HCT116 (cell line): Measurements from ENCODE around the gene ATP5PD. TPM values are rescaled to one million over a fixed set of nuclear protein-coding genes. Genes with fewer than 3 reads are reported as not detected.
"Not testable (repeated sequence)": the region's sequence is repeated elsewhere in the genome, so short reads cannot be mapped to it uniquely, and the experiment has no call there.

Experiments used
- ATAC-seq: fragments of 200-7000 bp; cut with Tn5 transposase; 2 replicates; pipeline ENCODE4 v1.9.1; 2020; ENCODE audit warnings: mild to moderate bottlenecking, moderate library complexity
- BruUV-seq: library from RNA; stranded (reverse); fragments of 400-500 nt; replicated peaks from 2 replicates; lab custom pipeline; 2021; lab: Mats Ljungman, UMichigan
- CTCF ChIA-PET: fragments of 300-600 bp; sonication (Branson Sonifier 250); formaldehyde crosslinking; loops from one replicate; lab custom pipeline; 2021; ENCODE audit warnings: antibody characterized with exemption; lab: Charles Lee
- POLR2A ChIA-PET: fragments of 300-600, 350-600 bp; sonication (Branson Sonifier 250); formaldehyde crosslinking; loops from one replicate; lab custom pipeline; 2021; ENCODE audit warnings: antibody characterized with exemption; lab: Charles Lee
- RAD21 ChIA-PET, 2 experiments: fragments of 300-600 bp; sonication (Branson Sonifier 250); formaldehyde crosslinking; loops; one replicate each; lab custom pipeline; 2023; ENCODE audit warnings: low total read pairs in 2 of 2; ENCODE audit not compliant: uncharacterized antibody in 2 of 2, unreplicated experiment in 2 of 2, low non-redundant PET in 1 of 2; lab: Charles Lee
- DNase-seq: peaks from one replicate; pipeline ENCODE4 v3.0.0-alpha.2; 2010; ENCODE audit warnings: low read depth, low spot score
- H2AFZ ChIP-seq: fragments of 200-600 bp; shearing (Covaris generic), sonication (generic); 2 replicates; pipeline ENCODE4 v1.6.1; 2017; ENCODE audit warnings: low read depth, mixed run types, mixed read lengths, antibody characterized with exemption, low read length; ENCODE audit not compliant: poor library complexity, severe bottlenecking
- H3K27ac ChIP-seq: 2 replicates; pipeline ENCODE4 v1.5.1; 2012; ENCODE audit warnings: low read depth, low read length
- H3K27me3 ChIP-seq: fragments of 200-600 bp; sonication (generic); 2 replicates; pipeline ENCODE4 v1.6.1; 2016; ENCODE audit warnings: mixed run types, low read length, mixed read lengths; ENCODE audit not compliant: insufficient read depth
- H3K36me3 ChIP-seq, 2 experiments: fragments of 200-500 bp in 1 of 2; fragments of 200-600 bp in 1 of 2; sonication (Bioruptor generic) in 1 of 2; sonication (generic) in 1 of 2; 2 replicates each; pipeline versions ENCODE4 v1.5.1 to v1.6.1; 2014 to 2016; ENCODE audit warnings: low read length in 2 of 2, inconsistent platforms in 1 of 2, mixed read lengths in 1 of 2, mixed run types in 1 of 2; ENCODE audit not compliant: insufficient read depth in 2 of 2, control insufficient read depth in 1 of 2
- H3K4me1 ChIP-seq, 2 experiments: fragments of 200-600 bp in 1 of 2; sonication (generic) in 1 of 2; 2 replicates each; pipeline versions ENCODE4 v1.5.1 to v1.6.1; 2012 to 2017; ENCODE audit warnings: low read length in 2 of 2, inconsistent platforms in 1 of 2, mild to moderate bottlenecking in 1 of 2, mixed read lengths in 1 of 2, mixed run types in 1 of 2, moderate library complexity in 1 of 2; ENCODE audit not compliant: insufficient read depth in 2 of 2, control insufficient read depth in 1 of 2
- H3K4me2 ChIP-seq: fragments of 200-600 bp; sonication (generic); 2 replicates; pipeline ENCODE4 v1.6.1; 2017; ENCODE audit warnings: mixed run types, low read length, mixed read lengths
- H3K4me3 ChIP-seq, 2 experiments: fragments of 200-600 bp in 1 of 2; sonication (generic) in 1 of 2; replicated peaks in 1 of 2; 2 replicates each; pipeline ENCODE4 v1.5.1; 2011 to 2016; ENCODE audit warnings: low read length in 2 of 2, control low read depth in 1 of 2, low read depth in 1 of 2, mild to moderate bottlenecking in 1 of 2, mixed read lengths in 1 of 2, mixed run types in 1 of 2
- H3K79me2 ChIP-seq: fragments of 200-600 bp; sonication (generic); 2 replicates; pipeline ENCODE4 v1.6.1; 2017; ENCODE audit warnings: mild to moderate bottlenecking, mixed run types, low read length, moderate library complexity, mixed read lengths; ENCODE audit not compliant: insufficient read depth
- H3K9ac ChIP-seq: fragments of 200-600 bp; sonication (generic); 2 replicates; pipeline ENCODE4 v1.6.1; 2016; ENCODE audit warnings: low read length, mixed read lengths
- H3K9me2 ChIP-seq: fragments of 200-600 bp; sonication (generic), shearing (Covaris generic); 2 replicates; pipeline ENCODE4 v1.6.1; 2017; ENCODE audit warnings: mixed run types, mild to moderate bottlenecking, moderate library complexity; ENCODE audit not compliant: insufficient read depth
- H3K9me3 ChIP-seq, 2 experiments: fragments of 200-500 bp in 1 of 2; fragments of 200-600 bp in 1 of 2; sonication (Bioruptor generic) in 1 of 2; sonication (generic) in 1 of 2; 2 replicates each; pipeline ENCODE4 v1.6.1; 2014 to 2017; ENCODE audit warnings: low read length in 2 of 2, mixed read lengths in 2 of 2, inconsistent platforms in 1 of 2, low read depth in 1 of 2, mild to moderate bottlenecking in 1 of 2, mixed run types in 1 of 2, moderate library complexity in 1 of 2; ENCODE audit not compliant: control insufficient read depth in 1 of 2, insufficient read depth in 1 of 2
- H4K20me1 ChIP-seq: fragments of 200-600 bp; sonication (generic), shearing (Covaris generic); 2 replicates; pipeline ENCODE4 v1.6.1; 2017; ENCODE audit warnings: mixed run types, mild to moderate bottlenecking, moderate library complexity; ENCODE audit not compliant: insufficient read depth
- CEBPB ChIP-seq: IDR thresholded peaks from 2 replicates; pipeline ENCODE4 v1.6.1; 2012; ENCODE audit warnings: low read depth
- EGR1 ChIP-seq: IDR thresholded peaks from 2 replicates; pipeline ENCODE4 v1.6.1; 2012; ENCODE audit warnings: low read depth
- ELF1 ChIP-seq: IDR thresholded peaks from 2 replicates; pipeline ENCODE4 v1.6.1; 2012; ENCODE audit warnings: low read depth, borderline replicate concordance
- POLR2A ChIP-seq: IDR thresholded peaks from 2 replicates; pipeline ENCODE4 v1.7.0; 2011; ENCODE audit warnings: borderline replicate concordance; ENCODE audit not compliant: insufficient read depth, insufficient read length; ENCODE audit errors: extremely low read depth
- TCF7L2 ChIP-seq: IDR thresholded peaks from 2 replicates; pipeline ENCODE4 v1.7.0; 2011; ENCODE audit warnings: borderline replicate concordance, inconsistent platforms; ENCODE audit not compliant: insufficient read depth, insufficient read length; ENCODE audit errors: extremely low read depth
- YY1 ChIP-seq: IDR thresholded peaks from 2 replicates; pipeline ENCODE4 v1.6.1; 2011; ENCODE audit warnings: low read length, low read depth, moderate library complexity, mild to moderate bottlenecking; ENCODE audit not compliant: insufficient replicate concordance; ENCODE audit errors: extremely low read depth
- ZFX ChIP-seq: fragments of 450-650 bp; IDR thresholded peaks from 2 replicates; pipeline ENCODE4 v1.6.1; 2017
- ZNF274 ChIP-seq: fragments of 200-500 bp; sonication (Bioruptor generic); IDR thresholded peaks from 2 replicates; pipeline ENCODE4 v1.6.1; 2014; ENCODE audit warnings: mild to moderate bottlenecking, low read depth, low read length, inconsistent platforms
- intact Hi-C: fragments of 100-400 bp; cut with micrococcal nuclease; formaldehyde crosslinking; loops from 2 replicates; pipeline ENCODE4 v1.10.0; 2022
- total RNA-seq: library from RNA; stranded (reverse); gene quantifications from one replicate; pipeline ENCODE4 v1.2.1, GENCODE V29; 2021; ENCODE audit not compliant: unreplicated experiment
- TF ChIP-seq, protein P1 (sequence below): IDR thresholded peaks from 2 replicates; pipeline ENCODE4 v1.6.1; 2011; ENCODE audit warnings: mild to moderate bottlenecking, low read length, moderate library complexity; ENCODE audit not compliant: insufficient replicate concordance; ENCODE audit errors: extremely low read depth
- TF ChIP-seq, protein P2 (sequence below): IDR thresholded peaks from 2 replicates; pipeline ENCODE4 v1.6.1; 2012

ATP5PD gene
- total RNA-seq, 1 experiment from 2014 or later: 407 TPM

DNA sequence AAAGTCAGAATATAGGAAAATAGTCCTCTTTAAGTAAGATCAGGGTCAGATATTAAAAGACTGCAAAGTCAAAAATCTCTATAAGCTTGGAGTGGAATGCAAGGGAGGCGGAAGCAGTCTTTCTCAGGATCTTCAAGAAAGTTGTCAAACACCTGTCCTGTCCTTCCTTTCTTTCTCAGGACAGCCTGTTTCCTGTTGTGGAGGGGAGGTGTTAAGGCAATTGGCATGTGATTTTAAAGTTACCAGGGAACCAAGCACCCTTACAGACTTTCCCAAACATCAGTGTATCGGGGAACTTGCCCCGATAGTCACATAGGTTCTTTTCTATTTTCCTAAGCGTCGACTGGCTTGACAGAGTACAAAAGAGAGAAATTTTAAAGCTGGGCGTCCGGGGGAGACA is 2.1 kb downstream of the ATP5PD start:
- BruUV-seq: no TSS peak
- Histone ChIP-seq H2AFZ (no peak overlapping the region), H3K4me1 (peaks cover 10 to 17% of the 10 kb centered on the region in 2 experiments; a peak in 3 of 4 replicates), H4K20me1 (no peaks in the 10 kb centered on the region), H3K4me3 (no peak overlapping the region), H3K27ac (no peak overlapping the region), H3K79me2 (peaks cover 45% of the 10 kb centered on the region), H3K9ac (no peak overlapping the region), H3K9me2 (no peaks in the 10 kb centered on the region), H3K9me3 (no peaks in the 10 kb centered on the region), H3K27me3 (no peaks in the 10 kb centered on the region), H3K4me2 (no peak overlapping the region)
- no peak for DNase-seq
- ChIA-PET CTCF (no interaction called here), POLR2A (no interaction called here), RAD21 (no interaction called here)
- intact Hi-C loops: no loop called here
- no peak for ATAC-seq
- TF ChIP-seq, protein P1, sequence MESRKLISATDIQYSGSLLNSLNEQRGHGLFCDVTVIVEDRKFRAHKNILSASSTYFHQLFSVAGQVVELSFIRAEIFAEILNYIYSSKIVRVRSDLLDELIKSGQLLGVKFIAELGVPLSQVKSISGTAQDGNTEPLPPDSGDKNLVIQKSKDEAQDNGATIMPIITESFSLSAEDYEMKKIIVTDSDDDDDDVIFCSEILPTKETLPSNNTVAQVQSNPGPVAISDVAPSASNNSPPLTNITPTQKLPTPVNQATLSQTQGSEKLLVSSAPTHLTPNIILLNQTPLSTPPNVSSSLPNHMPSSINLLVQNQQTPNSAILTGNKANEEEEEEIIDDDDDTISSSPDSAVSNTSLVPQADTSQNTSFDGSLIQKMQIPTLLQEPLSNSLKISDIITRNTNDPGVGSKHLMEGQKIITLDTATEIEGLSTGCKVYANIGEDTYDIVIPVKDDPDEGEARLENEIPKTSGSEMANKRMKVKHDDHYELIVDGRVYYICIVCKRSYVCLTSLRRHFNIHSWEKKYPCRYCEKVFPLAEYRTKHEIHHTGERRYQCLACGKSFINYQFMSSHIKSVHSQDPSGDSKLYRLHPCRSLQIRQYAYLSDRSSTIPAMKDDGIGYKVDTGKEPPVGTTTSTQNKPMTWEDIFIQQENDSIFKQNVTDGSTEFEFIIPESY: no peak
- no peak for TF ChIP-seq POLR2A
- no peak for TF ChIP-seq TCF7L2
- TF ChIP-seq, protein P2, sequence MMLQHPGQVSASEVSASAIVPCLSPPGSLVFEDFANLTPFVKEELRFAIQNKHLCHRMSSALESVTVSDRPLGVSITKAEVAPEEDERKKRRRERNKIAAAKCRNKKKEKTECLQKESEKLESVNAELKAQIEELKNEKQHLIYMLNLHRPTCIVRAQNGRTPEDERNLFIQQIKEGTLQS: no peak
- no peak for TF ChIP-seq CEBPB
- TF ChIP-seq EGR1: no peak
- no peak for TF ChIP-seq YY1
- no peak for TF ChIP-seq ZFX
- TF ChIP-seq ELF1: no peak
- TF ChIP-seq ZNF274: no peak
- TF ChIP-seq, all 23 proteins: peak for 0
- H3K36me3 ChIP-seq: peaks cover 21 to 26% of the 10 kb centered on the region in 2 experiments

DNA sequence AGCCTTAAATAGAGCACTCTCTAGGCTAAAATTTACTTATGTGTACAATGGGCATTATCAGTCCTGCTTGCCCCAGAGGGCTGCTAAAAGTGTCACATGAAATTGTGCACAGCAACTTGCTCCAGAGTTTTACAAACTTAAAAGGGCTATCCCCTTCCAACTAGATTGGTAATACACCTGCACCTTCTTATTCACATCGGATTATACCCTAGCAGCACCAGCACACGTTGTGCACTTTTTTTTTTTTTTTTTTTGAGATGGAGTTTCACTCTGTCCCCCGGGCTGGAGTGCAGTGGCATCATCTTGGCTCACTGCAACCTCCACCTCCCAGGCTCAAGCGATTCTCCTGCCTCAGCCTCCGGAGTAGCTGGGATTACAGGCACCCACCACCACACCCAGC is 3.0 kb downstream of the ATP5PD start:
- Histone ChIP-seq H3K4me1 (peaks cover 10 to 17% of the 10 kb centered on the region in 2 experiments; a peak in 3 of 4 replicates), H3K36me3 (peaks cover 28 to 30% of the 10 kb centered on the region in 2 experiments), H3K79me2 (peaks cover 38% of the 10 kb centered on the region)
- H3K9ac ChIP-seq, intact Hi-C loops, H4K20me1 ChIP-seq, H2AFZ ChIP-seq, CTCF ChIA-PET, H3K9me2 ChIP-seq, DNase-seq, BruUV-seq, H3K27me3 ChIP-seq, ATAC-seq, H3K27ac ChIP-seq, POLR2A ChIA-PET, H3K4me3 ChIP-seq, H3K4me2 ChIP-seq, H3K9me3 ChIP-seq: not testable (repeated sequence)
- RAD21 ChIA-PET: interaction anchor here in 1 of 2 experiments (0.7 kb wide), 1 partner anchor 165 kb away, joined by 4 read pairs; no protein-coding TSS in a partner anchor
